ENCODE results near the gene HPX.

HPX gene

GRCh38 chr11:6482441-6482840 lies 41.7 kb upstream of the HPX start:
- H3K9me3 ChIP-seq (ENCODE audit: insufficient read depth, low read length), result no peaks in the 10 kb centered on the region
- H3K4me2 ChIP-seq (ENCODE audit: low read length), result peak overlapping the region; percentile 91
- TF ChIP-seq CTCF (IDR thresholded peaks at IDR 0.05; ENCODE audit: low read depth, low read length), result no peak
- TF ChIP-seq EZH2phosphoT487 (IDR thresholded peaks at IDR 0.05; ENCODE audit: low read depth), result no peak
- peak overlapping the region; percentile 97 for H3K9ac ChIP-seq (ENCODE audit: low read length)
- H3K27me3 ChIP-seq (ENCODE audit: low read depth, low read length), result no peaks in the 10 kb centered on the region
- no peaks in the 10 kb centered on the region for H4K20me1 ChIP-seq (ENCODE audit: insufficient read depth, low read length)
- peaks cover 15% of the 10 kb centered on the region for H3K4me1 ChIP-seq (ENCODE audit: low read length)
- H2AFZ ChIP-seq (ENCODE audit: low read depth, low read length), result no peak overlapping the region
- peak overlapping the region; percentile 95 for H3K4me3 ChIP-seq (ENCODE audit: low read length)
- peaks cover 48% of the 10 kb centered on the region for H3K79me2 ChIP-seq (ENCODE audit: low read length)
- H3K27ac ChIP-seq (ENCODE audit: low read length), result no peak overlapping the region; the same call in 1 of the 2 replicates
- H3K36me3 ChIP-seq (replicated peaks; ENCODE audit: low read depth, low read length), result peaks cover 70% of the 10 kb centered on the region

GRCh38 chr11:6481924-6482275 lies 41.1 kb upstream of the HPX start:
- Histone ChIP-seq H2AFZ (ENCODE audit: low read depth, low read length) (no peak overlapping the region), H3K4me2 (ENCODE audit: low read length) (peak overlapping the region; percentile 91), H3K4me3 (ENCODE audit: low read length) (peak overlapping the region; percentile 95), H3K9ac (ENCODE audit: low read length) (peak overlapping the region; percentile 97), H3K4me1 (ENCODE audit: low read length) (peaks cover 15% of the 10 kb centered on the region), H3K27ac (ENCODE audit: low read length) (peak overlapping the region; percentile 72), H3K9me3 (ENCODE audit: insufficient read depth, low read length) (no peaks in the 10 kb centered on the region), H4K20me1 (ENCODE audit: insufficient read depth, low read length) (no peaks in the 10 kb centered on the region), H3K27me3 (ENCODE audit: low read depth, low read length) (no peaks in the 10 kb centered on the region), H3K36me3 (replicated peaks; ENCODE audit: low read depth, low read length) (peaks cover 70% of the 10 kb centered on the region), H3K79me2 (ENCODE audit: low read length) (peaks cover 48% of the 10 kb centered on the region)
- TF ChIP-seq CTCF (IDR thresholded peaks at IDR 0.05; ENCODE audit: low read depth, low read length) (no peak), EZH2phosphoT487 (IDR thresholded peaks at IDR 0.05; ENCODE audit: low read depth) (no peak)

- TF ChIP-seq CTCF (IDR thresholded peaks at IDR 0.05; ENCODE audit: low read depth, low read length), result no peak
- TF ChIP-seq EZH2phosphoT487 (IDR thresholded peaks at IDR 0.05; ENCODE audit: low read depth), result no peak
- Histone ChIP-seq H3K9me3 (ENCODE audit: insufficient read depth, low read length) (no peaks in the 10 kb centered on the region), H3K4me2 (ENCODE audit: low read length) (peak within 1 kb of the TSS; percentile 99), H3K9ac (ENCODE audit: low read length) (peak within 1 kb of the TSS; percentile 97), H3K79me2 (ENCODE audit: low read length) (peaks cover 48% of the 10 kb centered on the region), H3K4me3 (ENCODE audit: low read length) (peak within 1 kb of the TSS; percentile 95), H3K36me3 (replicated peaks; ENCODE audit: low read depth, low read length) (peaks cover 68% of the 10 kb centered on the region), H3K4me1 (ENCODE audit: low read length) (peaks cover 15% of the 10 kb centered on the region), H4K20me1 (ENCODE audit: insufficient read depth, low read length) (no peaks in the 10 kb centered on the region), H3K27me3 (ENCODE audit: low read depth, low read length) (no peaks in the 10 kb centered on the region), H3K27ac (ENCODE audit: low read length) (peak within 1 kb of the TSS; percentile 72), H2AFZ (ENCODE audit: low read depth, low read length) (peak within 1 kb of the TSS; percentile 66; the same call in 1 of the 2 replicates)
These were observed 40.5 kb upstream of the HPX start, which contains the start of the genes ARFIP2 and TIMM10B for GRCh38 chr11:6481012-6481923. Gene ARFIP2 (minus strand): TSS chr11:6481331. CDS start chr11:6480421, 910 bp downstream. Gene TIMM10B (plus strand): TSS chr11:6481501. CDS start chr11:6481517, 16 bp downstream.

GRCh38 chr11:6480299-6480914 lies 39.6 kb upstream of the HPX start:
- Histone ChIP-seq H3K9ac (ENCODE audit: low read length) (peak overlapping the region; percentile 97), H3K36me3 (replicated peaks; ENCODE audit: low read depth, low read length) (peaks cover 60% of the 10 kb centered on the region), H4K20me1 (ENCODE audit: insufficient read depth, low read length) (no peaks in the 10 kb centered on the region), H3K9me3 (ENCODE audit: insufficient read depth, low read length) (no peaks in the 10 kb centered on the region), H3K4me3 (ENCODE audit: low read length) (peak overlapping the region; percentile 95), H3K4me1 (ENCODE audit: low read length) (peaks cover 15% of the 10 kb centered on the region), H3K79me2 (ENCODE audit: low read length) (peaks cover 48% of the 10 kb centered on the region), H3K27me3 (ENCODE audit: low read depth, low read length) (no peaks in the 10 kb centered on the region), H3K27ac (ENCODE audit: low read length) (peak overlapping the region; percentile 48), H2AFZ (ENCODE audit: low read depth, low read length) (no peak overlapping the region), H3K4me2 (ENCODE audit: low read length) (peak overlapping the region; percentile 99)
- TF ChIP-seq CTCF (IDR thresholded peaks at IDR 0.05; ENCODE audit: low read depth, low read length) (no peak), EZH2phosphoT487 (IDR thresholded peaks at IDR 0.05; ENCODE audit: low read depth) (no peak)
